ENCODE measurements around the gene B3GNT4.

- TF ChIP-seq, protein P1, sequence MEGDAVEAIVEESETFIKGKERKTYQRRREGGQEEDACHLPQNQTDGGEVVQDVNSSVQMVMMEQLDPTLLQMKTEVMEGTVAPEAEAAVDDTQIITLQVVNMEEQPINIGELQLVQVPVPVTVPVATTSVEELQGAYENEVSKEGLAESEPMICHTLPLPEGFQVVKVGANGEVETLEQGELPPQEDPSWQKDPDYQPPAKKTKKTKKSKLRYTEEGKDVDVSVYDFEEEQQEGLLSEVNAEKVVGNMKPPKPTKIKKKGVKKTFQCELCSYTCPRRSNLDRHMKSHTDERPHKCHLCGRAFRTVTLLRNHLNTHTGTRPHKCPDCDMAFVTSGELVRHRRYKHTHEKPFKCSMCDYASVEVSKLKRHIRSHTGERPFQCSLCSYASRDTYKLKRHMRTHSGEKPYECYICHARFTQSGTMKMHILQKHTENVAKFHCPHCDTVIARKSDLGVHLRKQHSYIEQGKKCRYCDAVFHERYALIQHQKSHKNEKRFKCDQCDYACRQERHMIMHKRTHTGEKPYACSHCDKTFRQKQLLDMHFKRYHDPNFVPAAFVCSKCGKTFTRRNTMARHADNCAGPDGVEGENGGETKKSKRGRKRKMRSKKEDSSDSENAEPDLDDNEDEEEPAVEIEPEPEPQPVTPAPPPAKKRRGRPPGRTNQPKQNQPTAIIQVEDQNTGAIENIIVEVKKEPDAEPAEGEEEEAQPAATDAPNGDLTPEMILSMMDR (conservative IDR thresholded peaks at IDR 0.05; ENCODE audit: low read depth, low read length): no peak
- no peak for TF ChIP-seq SMC3 (IDR thresholded peaks at IDR 0.05; ENCODE audit: low read depth, low read length)
- no peak for TF ChIP-seq POLR2A (IDR thresholded peaks at IDR 0.05; ENCODE audit: low read depth, low read length)
- no peak for TF ChIP-seq CEBPB (IDR thresholded peaks at IDR 0.05; ENCODE audit: low read depth, low read length)
- no peak for TF ChIP-seq NFE2L2 (IDR thresholded peaks at IDR 0.05; ENCODE audit: low read depth, low read length)
- no peak for TF ChIP-seq BHLHE40 (IDR thresholded peaks at IDR 0.05; ENCODE audit: low read depth, low read length)
- TF ChIP-seq RAD21 (IDR thresholded peaks at IDR 0.05; ENCODE audit: low read length): no peak
- TF ChIP-seq MXI1 (IDR thresholded peaks at IDR 0.05; ENCODE audit: borderline replicate concordance, low read depth, low read length): no peak
- no peak for TF ChIP-seq MAZ (IDR thresholded peaks at IDR 0.05; ENCODE audit: borderline replicate concordance, low read depth, low read length)
- no peak for TF ChIP-seq FOS (IDR thresholded peaks at IDR 0.05; ENCODE audit: low read depth, low read length)
- no peak for TF ChIP-seq RFX5 (IDR thresholded peaks at IDR 0.05; ENCODE audit: low read depth, low read length)
Observed at GRCh38 chr12:122166422-122167349, 36.8 kb upstream of the B3GNT4 start.

All from IMR-90 (cell line).